HepG2 (cell line): ENCODE measurements around the gene GNG7. TPM values are rescaled to one million over a fixed set of nuclear protein-coding genes. Genes with fewer than 3 reads are reported as not detected.

Source experiments
- ATF4 ChIP-seq, 2 experiments: fragments of 450-650 bp in 1 of 2; sonication (generic) in 1 of 2; formaldehyde crosslinking; IDR thresholded peaks; 2 replicates each; pipeline versions ENCODE4 v1.5.0 to v1.8.0; 2020 to 2022; ENCODE audit warnings: mild to moderate bottlenecking in 1 of 2, missing genetic modification reagents in 1 of 2
- ATRX ChIP-seq: sonication (generic); formaldehyde crosslinking; IDR thresholded peaks from 2 replicates; pipeline ENCODE4 v1.4.0; 2020; ENCODE audit warnings: missing genetic modification reagents, borderline replicate concordance
- BRCA1 ChIP-seq: sonication (generic); formaldehyde crosslinking; IDR thresholded peaks from 2 replicates; pipeline ENCODE4 v1.4.0; 2020; ENCODE audit warnings: missing genetic modification reagents
- HCFC1 ChIP-seq: fragments of 150-350 bp; IDR thresholded peaks from 2 replicates; pipeline ENCODE4 v1.6.1; 2014; ENCODE audit warnings: low read depth, low read length
- HNF4A ChIP-seq: sonication (generic); formaldehyde crosslinking; IDR thresholded peaks from 2 replicates; pipeline ENCODE4 v1.4.0; 2020; ENCODE audit warnings: missing genetic modification reagents
- HNRNPK ChIP-seq: fragments of 200-400 bp; formaldehyde crosslinking; IDR thresholded peaks from 2 replicates; pipeline ENCODE4 v1.6.1; 2018; ENCODE audit warnings: low read length, low read depth, moderate library complexity, mild to moderate bottlenecking; ENCODE audit not compliant: poor library complexity, severe bottlenecking
- HOXA3 ChIP-seq: sonication (generic); formaldehyde crosslinking; IDR thresholded peaks from 2 replicates; pipeline ENCODE4 v1.5.0; 2020; ENCODE audit warnings: missing genetic modification reagents
- KAT2B ChIP-seq: fragments of 150-350 bp; IDR thresholded peaks from 2 replicates; pipeline ENCODE4 v1.6.1; 2014; ENCODE audit warnings: low read depth, low read length, borderline replicate concordance
- MZF1 ChIP-seq: sonication (generic); formaldehyde crosslinking; IDR thresholded peaks from 2 replicates; pipeline ENCODE4 v1.8.1; 2023; ENCODE audit warnings: mild to moderate bottlenecking, missing genetic modification reagents, borderline replicate concordance
- NR2F6 ChIP-seq, 2 experiments: IDR thresholded peaks; 2 replicates each; pipeline ENCODE4 v1.6.1; 2016; ENCODE audit warnings: antibody characterized with exemption in 1 of 2, mild to moderate bottlenecking in 1 of 2
- PAWR ChIP-seq: sonication (generic); formaldehyde crosslinking; IDR thresholded peaks from 2 replicates; pipeline ENCODE4 v1.4.0; 2020; ENCODE audit warnings: missing genetic modification reagents, mild to moderate bottlenecking, borderline replicate concordance
- PAX8 ChIP-seq: sonication (generic); formaldehyde crosslinking; IDR thresholded peaks from 2 replicates; pipeline ENCODE4 v1.8.0; 2022; ENCODE audit warnings: mild to moderate bottlenecking, missing genetic modification reagents, borderline replicate concordance
- PITX1 ChIP-seq: sonication (generic); formaldehyde crosslinking; IDR thresholded peaks from 2 replicates; pipeline ENCODE4 v1.5.1; 2020; ENCODE audit warnings: mild to moderate bottlenecking, missing genetic modification reagents
- PLSCR1 ChIP-seq: sonication (generic); formaldehyde crosslinking; IDR thresholded peaks from 2 replicates; pipeline ENCODE4 v1.5.0; 2020; ENCODE audit warnings: missing genetic modification reagents, mild to moderate bottlenecking, borderline replicate concordance
- POLR2A ChIP-seq, 2 experiments: IDR thresholded peaks; 2 replicates each; pipeline ENCODE4 v1.6.1; 2011; ENCODE audit warnings: low read depth in 2 of 2, low read length in 2 of 2, mild to moderate bottlenecking in 1 of 2, moderate library complexity in 1 of 2; ENCODE audit not compliant: insufficient read depth in 1 of 2
- SATB2 ChIP-seq: sonication (generic); formaldehyde crosslinking; IDR thresholded peaks from 2 replicates; pipeline ENCODE4 v1.5.0; 2020; ENCODE audit warnings: missing genetic modification reagents
- THAP11 ChIP-seq: IDR thresholded peaks from 2 replicates; pipeline ENCODE4 v1.6.1; 2016; ENCODE audit warnings: missing biosample characterization, missing genetic modification reagents
- ZNF251 ChIP-seq: sonication (generic); formaldehyde crosslinking; IDR thresholded peaks from 2 replicates; pipeline ENCODE4 v1.9.0; 2021; ENCODE audit warnings: mild to moderate bottlenecking, missing genetic modification reagents
- ZNF264 ChIP-seq: sonication (generic); formaldehyde crosslinking; IDR thresholded peaks from 2 replicates; pipeline ENCODE4 v1.4.0; 2020; ENCODE audit warnings: missing genetic modification reagents
- ZNF343 ChIP-seq: sonication (generic); formaldehyde crosslinking; IDR thresholded peaks from 2 replicates; pipeline ENCODE4 v1.4.0; 2020; ENCODE audit warnings: mild to moderate bottlenecking, missing genetic modification reagents
- ZNF609 ChIP-seq: sonication (generic); formaldehyde crosslinking; IDR thresholded peaks from 2 replicates; pipeline ENCODE4 v1.4.0; 2020; ENCODE audit warnings: mild to moderate bottlenecking, missing genetic modification reagents, borderline replicate concordance
- ZNF614 ChIP-seq: IDR thresholded peaks from 2 replicates; pipeline ENCODE4 v1.6.1; 2018; ENCODE audit warnings: missing biosample characterization, missing genetic modification reagents, inconsistent platforms, borderline replicate concordance
- ZNF709 ChIP-seq: sonication (generic); formaldehyde crosslinking; IDR thresholded peaks from 2 replicates; pipeline ENCODE4 v1.5.0; 2020; ENCODE audit warnings: mild to moderate bottlenecking, missing genetic modification reagents
- ZNF768 ChIP-seq: sonication (generic); formaldehyde crosslinking; IDR thresholded peaks from 2 replicates; pipeline ENCODE4 v1.4.0; 2020; ENCODE audit warnings: missing genetic modification reagents
- ZNF83 ChIP-seq: sonication (generic); formaldehyde crosslinking; IDR thresholded peaks from 2 replicates; pipeline ENCODE4 v1.4.0; 2020; ENCODE audit warnings: missing genetic modification reagents, mild to moderate bottlenecking, borderline replicate concordance
- polyA plus RNA-seq, 8 experiments: library from polyadenylated mRNA; depleted of rRNA in 3 of 8; stranded (reverse) in 7 of 8; unstranded in 1 of 8; fragments of >200 nt; fragmentation: Illumina TruSeq in 4 of 8; extraction: Trizol in 4 of 8; gene quantifications; 2 replicates each; pipeline versions ENCODE4 v1.2.1 to v1.2.3, GENCODE V29; 2011 to 2016; ENCODE audit warnings: low read depth in 4 of 8, missing spikeins in 1 of 8, mixed read lengths in 1 of 8; ENCODE audit not compliant: insufficient read depth in 1 of 8
- total RNA-seq, 5 experiments: library from RNA; depleted of rRNA; stranded (reverse); fragments of >200 nt; fragmentation: Illumina TruSeq; extraction: Trizol; gene quantifications; 2 replicates each; pipeline ENCODE4 v1.2.3, GENCODE V29; 2016; ENCODE audit warnings: low read depth in 1 of 5

The GNG7 gene
- total and polyA plus RNA-seq, 2 of the 13 experiments (the other 11 are each of a cell fraction or from before 2014, with no cell fraction given), result 1.4 to 3.3 TPM

- no peak for TF ChIP-seq HOXA3
- TF ChIP-seq HNF4A (CRISPR knock-in tag), result no peak
- TF ChIP-seq SATB2 (CRISPR knock-in tag), result no peak
- no peak for TF ChIP-seq PAX8 (CRISPR knock-in tag)
- no peak for TF ChIP-seq POLR2A (IDR thresholded peaks at IDR 0.05; ENCODE audit: insufficient read depth in 1 of 2, low read depth in 2 of 2, low read length in 2 of 2)
- TF ChIP-seq KAT2B, result peak; percentile 66; the same call in 1 of the 2 replicates
- no peak for TF ChIP-seq HNRNPK
- TF ChIP-seq PLSCR1 (CRISPR knock-in tag), result no peak
- TF ChIP-seq ZNF264 (CRISPR knock-in tag), result no peak
- TF ChIP-seq ZNF251 (CRISPR knock-in tag), result no peak
- no peak for TF ChIP-seq ATRX (CRISPR knock-in tag)
- no peak for TF ChIP-seq MZF1 (CRISPR knock-in tag)
- peak; percentile 59 for TF ChIP-seq NR2F6 (IDR thresholded peaks at IDR 0.05)
- TF ChIP-seq NR2F6 (CRISPR knock-in tag; IDR thresholded peaks at IDR 0.05), result peak; percentile 60
- no peak for TF ChIP-seq ZNF709
- no peak for TF ChIP-seq ATF4 (CRISPR knock-in tag; IDR thresholded peaks at IDR 0.05)
- TF ChIP-seq ZNF614 (CRISPR knock-in tag), result no peak
- no peak for TF ChIP-seq PAWR (CRISPR knock-in tag)
- TF ChIP-seq ZNF768, result no peak
- no peak; the same call in 1 of the 2 replicates for TF ChIP-seq ZNF609 (CRISPR knock-in tag)
- TF ChIP-seq THAP11 (CRISPR knock-in tag), result no peak
- TF ChIP-seq PITX1, result no peak
- 0 out of 2 replicates have a peak, but pooled peaks have one; percentile 23 for TF ChIP-seq BRCA1
- no peak for TF ChIP-seq HCFC1
- TF ChIP-seq ZNF343 (CRISPR knock-in tag), result no peak
- no peak for TF ChIP-seq ZNF83
These were observed 110.8 kb downstream of the GNG7 start (continued) for GRCh38 chr19:2591537-2592291.
